GM19395 (cell line): ENCODE results near the gene STAU1.
"Not testable (repeated sequence)": the region's sequence is repeated elsewhere in the genome, so short reads cannot be mapped to it uniquely, and the experiment has no call there.

Experiments used
- ATAC-seq: cut with Tn5 transposase; IDR thresholded peaks from one replicate; pipeline ENCODE4 v1.9.1; 2021; ENCODE audit warnings: mild to moderate bottlenecking, moderate library complexity; ENCODE audit not compliant: unreplicated experiment

The STAU1 gene

DNA sequence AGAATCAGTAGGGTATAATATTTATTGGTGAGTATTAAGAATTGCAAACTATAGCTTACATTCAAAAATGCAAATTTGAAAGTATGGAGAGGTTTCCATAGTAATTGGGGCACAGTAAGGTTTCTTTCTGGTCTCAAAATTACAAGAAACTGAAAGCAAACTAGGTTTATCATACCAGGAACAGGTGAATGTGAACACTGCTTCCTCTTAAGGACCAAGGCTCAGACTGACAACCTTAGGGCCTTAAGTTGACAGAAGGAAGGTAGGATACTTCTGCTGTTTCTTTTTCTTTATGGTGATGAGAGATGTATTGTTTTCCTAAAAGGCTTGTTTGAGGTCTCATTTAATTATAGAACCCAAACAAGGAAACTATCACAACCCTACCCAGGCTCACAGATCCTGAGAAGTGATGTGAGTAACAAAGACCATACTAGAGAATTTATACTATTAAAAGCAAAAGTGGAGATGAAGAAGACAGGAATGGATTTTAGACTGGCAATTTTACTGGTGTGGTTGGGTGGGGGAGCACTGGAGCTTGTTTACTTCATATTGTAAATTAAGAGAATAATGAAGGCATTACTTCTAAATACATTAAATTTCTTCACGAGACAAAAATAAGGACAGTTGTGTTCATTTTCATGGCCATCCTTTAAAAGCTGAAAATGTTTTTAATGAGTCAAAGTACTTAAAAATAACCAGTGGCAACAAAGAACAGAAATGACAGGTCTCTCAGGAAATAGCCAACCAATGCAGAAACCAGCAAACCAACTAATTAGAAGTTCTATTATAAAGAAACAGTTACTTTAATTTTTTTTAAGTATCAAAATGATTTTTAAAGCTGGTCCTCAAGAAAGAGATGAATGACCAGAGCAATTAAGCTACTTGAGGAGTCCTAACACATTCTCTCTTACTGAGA is 21.3 kb downstream of the STAU1 start:
- peak; percentile 61 for ATAC-seq

DNA sequence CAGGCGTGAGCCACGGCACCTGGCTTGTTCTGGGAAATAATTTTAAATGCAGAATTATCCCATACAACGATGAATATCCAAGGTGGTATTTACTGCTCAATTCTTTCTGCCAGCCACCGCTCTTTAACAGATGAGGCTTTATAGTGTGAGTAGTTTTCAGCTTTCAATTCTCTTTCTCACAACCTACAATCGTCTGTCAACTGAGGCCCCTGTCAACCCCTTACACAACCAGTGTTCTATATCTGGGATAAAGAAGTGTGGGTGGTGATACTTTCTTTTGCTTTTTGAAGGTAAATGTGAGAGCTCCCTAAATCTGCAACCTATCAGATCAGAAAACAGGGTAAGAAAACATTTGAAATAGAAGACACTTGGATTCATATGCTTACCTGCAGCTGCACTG is 22.5 kb downstream of the STAU1 start:
- ATAC-seq: no peak

DNA sequence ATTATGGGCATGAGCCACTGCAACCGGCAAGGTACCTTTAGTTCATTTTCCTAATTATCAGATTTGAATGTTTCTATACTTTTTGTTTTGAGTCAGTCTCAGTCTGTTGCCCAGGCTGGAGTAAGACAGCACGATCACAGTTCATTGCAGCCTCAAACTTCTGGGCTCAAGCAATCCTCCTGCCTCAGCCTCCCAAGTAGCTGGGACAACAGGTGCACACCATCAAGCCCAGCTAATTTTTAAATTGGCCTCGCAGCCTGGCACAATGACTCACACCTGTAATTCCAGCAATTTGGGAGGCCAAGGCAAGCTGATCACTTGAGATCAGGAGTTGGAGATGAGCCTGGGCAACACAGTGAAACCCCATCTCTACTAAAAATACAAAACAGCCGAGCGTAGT is 24.4 kb downstream of the STAU1 start:
- no peak for ATAC-seq

DNA sequence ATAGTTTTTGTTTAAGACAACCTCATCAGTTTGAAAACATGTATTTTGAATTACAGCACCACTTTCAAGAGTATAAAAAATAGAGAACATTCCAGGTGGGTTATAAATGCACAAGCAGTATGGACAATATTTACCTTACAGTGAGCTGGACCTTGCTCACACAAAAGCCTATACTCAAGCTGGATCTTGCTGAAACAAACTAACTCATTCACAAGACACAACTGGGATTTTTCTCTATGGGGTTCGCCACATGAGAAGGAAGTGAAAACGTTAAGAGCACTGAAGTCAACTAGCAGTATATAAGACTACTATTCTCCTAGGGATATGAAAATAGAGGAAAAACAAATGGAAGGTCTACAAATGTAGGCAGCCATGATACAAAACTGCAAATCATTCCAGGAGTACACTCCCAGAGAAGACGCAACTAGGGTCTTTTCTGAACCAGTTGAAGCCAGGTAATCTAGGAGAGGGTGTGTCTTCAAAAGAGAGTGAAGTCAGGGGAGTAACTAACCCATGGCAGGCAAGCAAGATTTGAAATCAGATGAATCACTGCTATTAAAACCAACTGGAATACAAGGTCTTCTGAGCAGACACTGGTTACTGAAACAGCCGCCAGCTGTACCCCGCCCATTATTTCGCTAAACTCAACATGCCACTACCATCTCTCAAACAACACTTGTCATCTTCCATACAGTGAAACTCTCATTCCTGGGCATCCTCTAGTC is 26.5 kb downstream of the STAU1 start:
- ATAC-seq: no peak

DNA sequence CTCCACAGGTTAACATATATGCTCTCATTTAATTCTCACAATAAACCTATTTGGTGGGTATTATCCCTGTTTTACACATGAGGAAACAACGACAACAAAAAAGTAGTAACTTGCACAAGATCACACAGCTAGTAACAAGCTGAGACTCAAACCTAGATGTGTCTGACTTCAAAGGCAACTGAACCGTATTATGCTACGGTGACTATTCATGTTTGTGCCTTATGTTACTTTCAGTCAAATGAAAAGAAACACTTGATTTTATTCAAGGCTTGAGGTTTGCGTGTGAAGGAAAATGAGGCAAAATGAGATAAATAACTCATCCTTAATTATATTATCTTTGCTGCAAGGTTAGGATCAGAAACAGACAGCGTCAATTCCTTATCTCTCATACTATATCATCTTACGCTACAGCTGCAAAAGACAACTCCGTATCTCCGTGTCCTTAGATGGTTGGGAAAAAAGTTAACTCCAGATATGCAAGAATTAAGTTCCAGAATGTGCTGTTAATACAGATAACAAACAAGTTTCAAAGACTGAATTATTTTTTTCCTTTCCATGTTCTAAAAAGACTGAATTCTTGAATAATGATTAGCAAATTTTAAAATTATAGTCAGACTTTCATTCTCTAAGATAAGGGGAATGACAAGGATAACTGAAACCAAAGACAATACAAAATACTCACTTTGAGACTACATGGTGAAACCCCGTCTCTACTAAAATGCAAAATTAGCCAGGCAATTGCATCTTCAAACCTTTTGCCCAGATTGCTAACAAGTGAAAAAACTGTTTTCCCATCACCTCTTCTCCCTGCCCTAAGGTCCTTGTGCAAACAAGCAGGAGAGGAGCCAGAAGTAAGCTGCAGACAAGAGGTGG is 27.8 kb downstream of the STAU1 start:
- ATAC-seq: no peak

DNA sequence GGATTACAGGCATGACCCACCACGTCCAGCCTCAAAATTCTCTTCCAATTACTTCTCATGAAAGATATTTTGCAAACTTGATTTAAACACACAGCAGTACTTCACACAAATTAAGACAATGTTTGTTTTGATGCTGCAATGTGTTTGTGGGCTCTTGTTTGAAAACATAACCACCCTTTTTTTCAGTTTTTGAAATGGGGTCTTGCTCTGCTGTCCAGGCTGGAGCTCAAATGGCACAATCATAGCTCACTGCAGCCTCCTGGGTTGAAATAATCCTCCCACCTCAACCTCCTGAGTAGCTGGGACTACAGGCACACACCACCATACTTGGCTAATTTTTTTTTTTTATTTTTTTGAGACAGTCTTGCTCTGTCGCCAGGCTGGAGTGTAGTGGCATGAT is 31.0 kb downstream of the STAU1 start:
- no peak for ATAC-seq

DNA sequence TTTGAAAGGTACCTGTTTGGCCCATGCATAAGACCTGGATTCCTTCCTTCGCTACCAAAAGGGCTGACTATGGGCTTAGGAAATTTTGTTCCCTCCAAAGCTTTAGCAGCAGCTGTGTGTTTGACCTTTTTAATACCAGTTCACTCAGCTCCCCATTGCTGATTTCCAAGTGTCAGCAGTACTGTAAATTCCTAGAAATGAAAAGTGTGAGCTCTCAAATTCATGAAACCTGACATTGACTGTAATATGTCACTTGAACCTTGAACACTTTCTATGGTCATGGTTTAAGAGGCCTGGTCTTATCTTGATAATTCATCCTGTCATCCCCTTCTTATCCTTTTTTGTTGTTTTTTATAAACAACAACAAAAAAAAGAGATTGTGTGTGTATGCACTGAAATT is 31.7 kb downstream of the STAU1 start:
- ATAC-seq: no peak

DNA sequence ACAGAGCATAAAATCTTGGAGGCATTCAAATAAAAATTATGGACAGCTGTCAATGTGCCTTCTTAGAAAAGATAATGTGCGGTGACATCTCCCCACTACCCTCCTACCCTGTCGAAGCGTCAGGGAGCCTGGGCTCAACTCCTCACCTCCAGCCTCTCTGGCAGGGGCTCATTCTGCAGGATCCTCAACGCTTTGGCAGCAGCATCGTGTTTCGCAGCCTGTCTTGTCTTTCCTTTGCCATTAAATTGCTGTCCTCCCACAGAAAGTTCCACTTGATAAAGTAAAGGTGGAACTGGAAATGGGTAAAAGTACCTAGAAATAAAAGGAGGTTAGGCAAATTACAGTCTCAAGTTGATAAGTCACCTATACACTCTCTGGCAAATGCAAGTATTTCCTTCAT is 36.7 kb downstream of the STAU1 start:
- ATAC-seq: no peak

DNA sequence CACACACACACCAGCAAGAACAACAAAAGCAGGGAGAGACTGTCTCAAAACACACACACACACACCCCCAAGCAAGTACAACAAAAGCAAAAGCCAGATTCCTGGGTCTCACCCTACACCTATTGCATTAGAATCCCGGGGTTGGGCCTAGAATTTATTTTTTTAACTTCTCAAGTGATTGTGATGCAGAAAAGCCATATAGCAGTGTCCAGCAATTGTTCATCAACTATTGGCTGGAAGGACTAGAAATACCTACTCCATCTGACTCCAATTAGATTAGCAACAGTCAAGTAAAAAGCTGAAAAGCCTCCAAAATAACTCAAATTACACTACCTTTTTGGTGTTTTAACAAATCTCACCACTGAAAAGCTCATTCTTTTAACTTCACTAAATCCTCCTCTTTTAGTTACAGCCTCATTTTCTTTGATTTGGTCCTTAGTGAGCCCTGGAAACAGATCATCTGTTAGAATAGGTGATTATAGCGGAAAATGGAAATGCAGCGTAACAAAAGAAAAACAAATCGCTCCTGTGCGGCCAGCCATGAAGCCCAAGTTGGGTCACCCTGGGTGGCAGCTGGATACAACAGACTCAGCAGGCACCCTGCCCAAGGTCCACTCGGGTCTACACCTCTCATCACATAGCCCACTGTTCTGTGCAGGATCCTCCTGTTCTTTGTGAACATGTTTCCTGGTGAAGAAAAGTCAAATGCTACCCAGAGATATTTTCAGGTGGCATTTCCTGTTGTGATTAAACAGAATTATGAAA is 38.7 kb downstream of the STAU1 start:
- ATAC-seq: no peak

DNA sequence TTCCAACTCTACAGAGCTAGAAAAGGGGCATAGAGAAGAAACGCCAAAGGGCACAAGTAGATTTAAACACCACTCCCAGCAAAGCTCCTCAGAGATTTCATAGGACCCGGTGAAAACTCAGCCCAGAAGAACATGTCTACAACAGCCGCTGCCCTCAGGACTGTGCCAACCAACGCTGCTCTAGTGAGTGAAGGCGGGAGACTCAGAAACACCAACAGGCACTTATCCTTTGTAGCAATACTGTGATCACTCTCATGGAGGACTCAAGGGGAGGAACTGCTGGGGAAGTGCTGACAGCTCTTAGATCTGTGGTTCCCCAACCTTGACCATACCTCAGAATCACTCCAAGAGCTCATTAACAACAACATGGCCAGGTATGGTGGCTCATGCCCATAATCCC is 39.5 kb downstream of the STAU1 start:
- ATAC-seq: no peak

DNA sequence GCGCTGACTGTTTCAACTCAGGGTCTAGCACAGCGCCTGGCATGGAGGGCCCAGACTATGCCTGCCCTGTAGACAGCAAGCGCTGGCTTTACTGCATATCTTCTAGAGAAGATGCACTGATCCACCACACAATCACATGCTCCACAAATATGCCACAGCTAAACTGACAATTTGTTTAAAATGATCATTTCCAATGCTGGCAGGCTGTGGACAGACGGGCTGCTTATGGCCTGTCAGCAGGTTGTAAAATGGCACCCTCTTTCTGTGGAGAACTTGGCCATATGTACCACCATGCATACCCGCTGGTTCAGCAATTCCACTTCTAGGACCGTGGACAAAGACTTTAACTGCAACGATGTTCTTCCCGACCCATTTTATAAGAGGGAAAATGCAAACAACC is 40.8 kb downstream of the STAU1 start:
- ATAC-seq: no peak

DNA sequence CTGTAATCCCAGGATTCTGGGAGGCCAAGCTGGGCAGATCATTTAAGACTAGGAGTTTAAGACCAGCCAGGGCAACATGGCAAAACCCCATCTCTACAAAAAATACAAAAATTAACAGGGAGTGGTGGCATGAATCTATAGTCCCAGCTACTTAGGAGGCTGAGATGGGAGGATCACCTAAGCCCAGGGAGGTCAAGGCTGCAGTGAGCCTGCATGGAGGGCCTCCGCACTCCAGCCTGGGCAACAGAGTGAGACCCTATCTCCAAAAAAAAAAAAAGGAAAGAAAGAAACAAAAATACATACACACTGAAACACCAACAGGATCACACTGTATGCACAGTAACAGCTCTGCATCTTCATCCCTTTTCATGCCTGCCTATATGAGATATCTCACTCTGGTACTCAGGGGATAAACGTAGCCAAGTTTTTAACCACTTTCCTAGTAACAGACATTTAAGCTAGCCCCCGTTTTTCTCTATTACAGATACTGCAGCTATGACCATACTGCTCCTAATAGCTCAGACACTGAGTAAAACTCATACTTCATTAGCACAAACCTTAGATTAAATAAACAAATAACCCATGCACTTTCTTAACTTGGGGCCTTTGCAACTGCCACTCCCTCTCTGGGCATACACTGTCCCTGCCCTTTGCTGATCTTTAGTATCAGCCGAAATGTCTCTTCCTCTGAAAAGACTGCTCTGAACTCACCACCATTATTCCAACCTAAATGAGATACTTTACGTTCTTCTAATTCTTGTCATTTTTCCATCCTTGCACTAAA is 41.5 kb downstream of the STAU1 start:
- no peak for ATAC-seq

DNA sequence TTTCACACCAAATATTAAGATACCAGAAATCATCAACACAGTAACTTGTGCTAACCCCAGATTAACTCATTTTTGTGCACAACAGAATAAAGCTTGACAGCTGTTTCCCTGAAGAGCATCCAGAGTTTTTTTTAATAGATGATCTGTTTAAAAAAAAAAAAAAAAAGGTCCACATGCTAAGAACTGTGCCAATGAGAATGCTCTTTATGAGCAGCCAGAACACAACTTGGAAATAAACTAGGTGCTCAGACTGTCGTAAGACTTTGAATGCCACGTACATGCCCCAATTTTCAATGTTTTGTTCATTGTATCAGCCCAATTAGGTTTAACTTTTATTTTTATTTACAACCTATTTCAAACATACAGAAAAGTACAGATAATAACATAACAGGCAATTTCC is 47.3 kb downstream of the STAU1 start:
- no peak for ATAC-seq

DNA sequence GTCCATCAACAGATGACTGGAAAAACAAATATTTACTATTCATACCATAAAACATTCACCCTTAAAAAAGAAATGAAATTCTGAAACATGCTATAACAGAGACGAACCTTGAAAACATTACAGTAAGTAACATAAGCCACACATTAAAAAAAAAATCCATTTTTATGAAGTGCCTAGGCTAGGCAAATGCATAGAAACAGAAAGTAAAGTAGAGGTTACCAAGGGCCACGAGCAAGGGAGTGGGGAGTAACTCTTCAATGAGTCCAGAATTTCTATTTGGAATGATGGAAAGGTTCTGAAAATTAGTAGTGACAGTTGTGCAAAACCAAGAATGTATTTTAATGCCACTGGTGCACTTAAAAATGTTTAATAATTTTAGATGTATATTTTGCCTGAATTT is 47.7 kb downstream of the STAU1 start:
- no peak for ATAC-seq

DNA sequence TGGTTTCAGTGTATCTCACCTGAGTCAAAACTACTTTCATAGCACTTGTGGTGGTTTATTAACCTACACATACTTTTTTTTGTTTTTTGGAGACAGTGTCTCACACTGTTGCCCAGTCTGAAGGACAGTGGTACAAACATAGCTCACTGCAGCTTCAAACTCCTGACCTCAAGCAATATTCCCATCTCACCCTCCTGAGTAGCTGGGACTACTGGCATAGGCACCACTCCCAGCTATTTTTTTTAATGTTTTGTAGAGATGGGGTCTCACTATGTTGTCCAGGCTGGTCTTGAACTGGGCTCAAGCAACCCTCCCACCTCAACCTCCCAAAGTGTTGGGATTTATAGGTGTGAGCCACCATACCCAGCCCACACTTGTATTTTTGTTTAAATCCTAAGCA is 49.7 kb downstream of the STAU1 start:
- ATAC-seq: no peak

DNA sequence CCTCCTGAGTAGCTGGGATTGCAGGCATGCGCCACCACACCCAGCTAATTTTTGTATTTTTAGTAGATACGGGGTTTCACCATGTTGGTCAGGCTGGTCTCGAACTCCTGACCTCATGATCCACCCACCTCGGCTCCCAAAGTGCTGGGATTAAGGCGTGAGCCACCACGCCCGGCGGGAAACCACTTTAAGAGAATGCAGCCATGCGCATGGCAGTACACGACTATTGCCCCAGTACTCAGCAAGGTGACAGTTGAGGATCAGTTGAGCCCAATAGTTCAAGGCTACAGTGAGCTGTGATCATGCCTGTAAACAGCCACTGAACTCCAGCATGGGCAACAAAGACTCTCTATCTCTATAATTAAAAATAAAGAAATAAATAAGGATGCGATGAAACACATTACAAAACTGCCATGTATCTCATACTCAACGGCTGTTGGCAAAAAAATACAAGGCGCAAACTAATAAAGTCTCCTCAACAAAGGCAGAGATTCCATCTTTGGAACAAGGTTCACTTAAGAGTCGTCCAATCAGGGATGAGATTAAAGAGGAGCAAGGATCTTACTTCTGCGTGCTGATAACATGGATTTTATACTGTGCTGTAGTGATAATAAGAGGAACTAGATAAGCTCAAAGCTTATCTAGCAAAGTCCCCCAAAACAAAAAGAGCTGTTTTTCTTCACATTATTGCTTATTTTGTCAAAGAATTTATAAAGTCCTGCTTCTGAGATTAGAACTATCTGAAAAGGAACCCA is 51.1 kb downstream of the STAU1 start:
- no peak for ATAC-seq

DNA sequence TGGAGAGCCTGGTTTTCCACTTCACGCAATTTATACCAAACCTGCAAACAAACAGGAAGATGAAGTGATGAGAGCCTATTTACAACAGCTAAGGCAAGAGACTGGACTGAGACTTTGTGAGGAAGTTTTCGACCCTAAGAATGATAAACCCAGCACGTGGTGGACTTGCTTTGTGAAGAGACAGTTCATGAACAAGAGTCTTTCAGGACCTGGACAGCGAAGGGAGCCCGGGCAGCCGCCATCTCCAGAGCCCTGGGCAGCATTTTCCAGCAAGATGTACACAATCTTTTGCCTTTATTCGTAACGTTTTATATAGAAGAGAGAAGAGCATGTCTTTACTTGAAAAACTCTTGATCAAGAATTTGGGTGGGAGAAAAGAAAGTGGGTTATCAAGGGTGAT is 53.3 kb downstream of the STAU1 start:
- ATAC-seq: not testable (repeated sequence)

DNA sequence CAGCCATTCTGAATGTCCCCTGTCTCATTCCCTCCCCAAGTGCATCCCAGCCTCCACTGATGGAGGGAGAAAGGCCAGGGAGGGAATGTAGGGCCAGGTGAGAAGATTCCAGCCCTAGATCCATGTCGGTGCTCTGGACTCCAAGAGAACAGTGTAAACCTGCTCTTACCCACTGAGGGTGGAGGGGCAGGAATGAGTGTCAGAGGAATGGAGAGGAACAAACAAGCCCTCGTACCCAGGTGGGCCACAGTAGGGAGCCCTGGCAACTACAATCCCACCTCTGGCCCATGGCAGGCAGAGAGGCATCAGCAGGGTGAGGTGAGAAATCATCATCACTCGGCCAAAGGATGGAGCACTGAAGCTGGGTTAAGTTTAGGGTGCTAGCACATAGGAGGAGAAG is 54.6 kb downstream of the STAU1 start:
- ATAC-seq: no peak

DNA sequence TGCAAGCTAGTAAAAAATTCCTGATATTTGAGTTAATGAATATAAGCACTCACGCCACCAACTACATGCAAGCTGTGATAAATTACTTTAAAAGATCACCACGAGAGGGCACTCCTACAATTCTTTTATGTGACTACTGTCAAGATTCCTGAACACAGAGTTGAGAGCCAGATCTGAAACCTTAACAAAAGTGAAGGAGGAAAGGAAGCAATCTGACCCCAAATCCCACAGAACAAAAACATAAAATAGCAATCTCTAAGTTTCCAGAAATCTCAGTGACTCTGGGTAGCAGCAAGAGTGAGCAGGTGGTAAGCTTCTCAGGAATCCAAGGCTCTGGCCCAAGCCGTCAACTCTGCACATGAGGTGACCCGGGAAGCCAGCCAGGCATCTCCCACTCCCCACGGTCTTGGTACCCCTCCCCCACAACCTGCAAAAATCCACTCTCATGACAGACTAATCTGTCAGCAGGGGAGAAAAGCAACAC is 55.1 kb downstream of the STAU1 start:
- no peak for ATAC-seq
